Cerebellar cortex (tissue), 1 donor: ENCODE measurements around the gene FKBP1B.
A peak's percentile ranks its signal among the peaks of the same experiment; 100 is the strongest.
"Not testable (repeated sequence)": the region's sequence is repeated elsewhere in the genome, so short reads cannot be mapped to it uniquely, and the experiment has no call there.

Experiments
- DNase-seq: peaks from one replicate; pipeline ENCODE4 v3.0.0-alpha.2; 2015; ENCODE audit warnings: low spot score

FKBP1B gene

DNA sequence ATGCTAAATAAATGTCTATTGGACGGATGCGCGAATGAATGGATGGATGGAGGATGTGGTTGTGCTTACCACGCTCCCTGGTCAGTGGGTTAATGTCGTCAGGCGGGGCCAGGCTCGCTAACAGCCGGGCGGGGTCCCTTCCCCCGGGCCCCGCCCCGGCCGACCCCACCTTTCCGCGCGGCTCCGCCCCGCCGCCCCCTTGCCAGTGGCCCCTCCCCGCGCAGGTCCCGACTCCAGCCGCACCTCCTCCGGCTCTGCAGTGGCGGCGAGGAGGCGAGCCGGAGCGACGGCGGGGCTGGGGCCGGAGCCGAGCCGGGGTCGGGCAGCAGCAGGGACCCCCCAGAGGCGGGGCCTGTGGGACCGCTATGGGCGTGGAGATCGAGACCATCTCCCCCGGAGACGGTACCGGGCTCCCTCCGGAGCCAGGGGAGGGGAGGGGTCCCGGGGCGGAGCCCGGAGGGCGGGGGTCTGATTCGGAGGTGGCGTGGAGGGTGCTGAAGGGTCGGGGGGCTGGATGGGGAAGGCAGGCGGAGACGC, at the start of gene FKBP1B:
Gene FKBP1B (plus strand): TSS at position 257 of the 537 bp plus-strand sequence. CDS start 109 bp downstream, at position 366.
- peak; percentile 80 for DNase-seq

DNA sequence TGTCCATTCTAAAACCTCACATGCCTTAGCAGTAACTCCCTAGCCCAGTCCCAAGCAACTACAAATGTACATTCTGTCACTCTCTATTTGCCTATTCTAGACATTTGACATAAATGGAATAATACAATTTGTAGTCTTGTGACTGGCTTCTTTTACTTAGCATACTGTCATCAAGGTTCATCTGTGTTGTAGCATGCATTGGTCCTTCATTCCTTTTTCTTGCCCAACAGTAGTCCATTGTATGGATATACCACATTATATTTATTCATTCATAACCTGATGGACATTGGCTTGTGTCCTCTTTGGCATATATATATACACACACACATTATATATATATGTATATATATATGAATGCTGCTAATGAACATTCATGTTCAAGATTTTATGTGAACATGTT, 41.8 kb upstream of the FKBP1B start:
- DNase-seq = no peak

DNA sequence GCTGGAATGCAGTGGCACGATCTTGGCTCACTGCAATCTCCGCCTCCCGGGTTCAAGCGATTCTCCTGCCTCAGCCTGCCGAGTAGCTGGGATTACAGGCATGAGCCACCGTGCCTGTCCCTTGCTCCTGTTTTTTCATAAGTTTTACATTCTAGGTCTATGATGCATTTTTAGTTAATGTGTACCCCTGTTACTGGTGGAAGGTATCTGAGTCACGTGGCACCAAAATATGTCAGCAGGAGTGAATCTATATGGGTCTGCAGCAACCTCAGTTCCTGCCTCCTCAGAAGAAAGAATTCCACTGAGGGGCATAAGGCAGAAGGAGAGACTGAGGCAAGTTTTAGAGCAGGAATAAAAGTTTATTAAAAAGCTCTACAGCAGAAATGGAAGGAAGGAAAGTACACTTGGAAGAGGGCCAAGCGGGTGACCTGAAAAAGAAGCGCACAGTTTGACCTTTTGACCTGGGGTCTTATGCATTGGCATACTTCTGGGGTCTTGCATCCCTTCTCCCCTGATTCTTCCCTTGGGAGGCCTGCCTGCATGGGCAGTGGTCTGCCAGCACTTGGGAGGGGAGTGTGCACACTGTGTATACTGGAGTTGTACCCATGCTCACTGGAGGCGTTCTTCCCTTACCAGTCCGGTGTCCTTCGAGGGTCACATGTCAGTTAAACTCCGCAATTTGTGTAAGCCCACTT, 40.7 kb upstream of the FKBP1B start:
- DNase-seq = no peak

DNA sequence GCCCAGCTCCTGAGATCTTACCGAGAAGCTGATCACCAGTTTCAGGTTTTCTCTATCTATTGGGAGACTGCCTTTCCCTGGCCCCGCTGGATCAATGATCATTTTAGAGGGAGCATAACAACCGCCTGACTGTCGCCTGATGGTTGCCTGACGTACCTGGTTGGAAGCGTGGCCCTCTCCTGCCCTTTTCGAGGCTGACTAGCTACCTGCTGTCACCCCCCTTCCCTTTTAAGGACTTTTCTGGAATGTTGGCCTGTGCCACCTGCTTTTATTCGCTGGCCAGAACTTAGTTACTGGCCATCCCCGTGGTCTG, 40.2 kb upstream of the FKBP1B start:
- DNase-seq = no peak

DNA sequence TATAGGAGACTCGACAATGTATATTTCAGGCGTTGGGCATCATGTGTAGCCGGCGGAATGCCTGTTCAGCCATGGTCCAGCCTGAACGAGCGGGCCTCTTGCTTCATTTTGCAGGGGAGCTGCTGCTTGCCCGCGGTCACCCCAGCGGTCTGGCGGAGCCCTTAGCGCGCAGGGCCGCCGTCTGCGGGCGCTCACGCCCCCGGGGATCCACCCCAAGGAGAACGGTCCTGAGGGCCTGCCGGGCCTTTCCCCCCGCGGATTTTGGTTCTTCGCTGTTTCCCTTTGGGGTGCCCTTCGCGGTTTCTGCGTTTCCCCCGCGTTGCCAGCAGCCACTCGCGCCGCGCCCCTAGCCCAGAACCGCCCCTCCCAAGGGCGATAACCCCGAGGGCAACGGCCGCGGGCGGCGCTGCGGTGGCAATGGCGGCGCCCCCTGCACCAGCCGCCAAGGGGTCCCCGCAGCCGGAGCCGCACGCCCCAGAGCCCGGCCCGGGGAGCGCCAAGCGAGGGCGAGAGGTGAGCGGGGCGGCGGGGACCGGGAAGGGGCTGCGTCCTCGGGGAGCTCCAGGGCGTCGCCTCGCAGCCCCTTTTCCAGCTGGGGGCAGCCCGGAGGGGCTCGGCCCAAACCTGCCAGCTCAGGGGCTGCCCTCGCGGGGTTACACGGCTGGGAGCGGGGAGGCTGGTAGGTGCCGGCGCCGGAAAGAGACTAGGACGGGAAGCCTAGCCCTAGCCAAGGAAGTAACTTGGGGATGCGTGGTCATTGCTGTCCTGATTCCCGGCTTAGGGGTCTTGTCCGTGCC, 39.7 kb upstream of the FKBP1B start, which contains the start of gene MFSD2B:
Gene MFSD2B (plus strand): TSS at position 406 of the 797 bp plus-strand sequence. CDS start 12 bp downstream, at position 418.
- DNase-seq = no peak

DNA sequence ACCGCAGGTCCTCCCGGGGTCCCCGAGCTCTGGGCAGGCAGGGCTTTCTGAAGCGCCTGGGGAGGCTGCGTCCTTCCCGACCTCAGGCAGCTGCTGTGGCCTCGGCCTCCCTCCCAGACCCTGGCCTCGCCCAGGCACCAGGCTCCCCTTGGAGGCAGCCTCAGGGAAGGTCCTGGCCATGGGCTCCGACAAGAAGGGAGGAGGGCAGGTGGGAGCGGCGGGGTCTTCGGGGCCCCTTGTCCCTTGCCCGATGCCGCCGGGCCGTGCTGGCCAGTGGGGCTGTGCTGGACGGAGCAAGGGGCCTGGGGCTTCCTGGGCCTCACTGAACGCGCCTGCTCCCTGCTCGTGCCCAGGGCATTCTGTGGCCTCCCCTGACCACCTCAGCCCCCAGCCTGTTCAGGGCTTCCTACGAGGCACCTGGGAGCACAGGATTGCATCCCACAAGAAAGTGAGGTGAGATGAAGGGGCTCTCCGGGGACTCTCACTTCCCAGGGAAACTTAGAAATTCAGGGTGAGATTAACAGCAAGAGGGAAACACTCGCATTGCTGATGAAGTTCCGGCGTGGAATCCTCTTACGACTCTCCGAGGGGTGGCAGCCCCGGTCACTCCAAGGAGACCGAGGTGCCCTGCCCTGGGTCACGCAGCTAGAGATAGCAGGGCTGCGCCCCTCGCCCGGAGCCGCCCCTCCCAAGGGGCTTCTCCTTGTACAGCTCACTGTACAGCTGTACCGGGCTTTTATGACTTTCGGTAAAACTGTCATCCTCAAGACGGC, 38.9 kb upstream of the FKBP1B start:
- DNase-seq = no peak

DNA sequence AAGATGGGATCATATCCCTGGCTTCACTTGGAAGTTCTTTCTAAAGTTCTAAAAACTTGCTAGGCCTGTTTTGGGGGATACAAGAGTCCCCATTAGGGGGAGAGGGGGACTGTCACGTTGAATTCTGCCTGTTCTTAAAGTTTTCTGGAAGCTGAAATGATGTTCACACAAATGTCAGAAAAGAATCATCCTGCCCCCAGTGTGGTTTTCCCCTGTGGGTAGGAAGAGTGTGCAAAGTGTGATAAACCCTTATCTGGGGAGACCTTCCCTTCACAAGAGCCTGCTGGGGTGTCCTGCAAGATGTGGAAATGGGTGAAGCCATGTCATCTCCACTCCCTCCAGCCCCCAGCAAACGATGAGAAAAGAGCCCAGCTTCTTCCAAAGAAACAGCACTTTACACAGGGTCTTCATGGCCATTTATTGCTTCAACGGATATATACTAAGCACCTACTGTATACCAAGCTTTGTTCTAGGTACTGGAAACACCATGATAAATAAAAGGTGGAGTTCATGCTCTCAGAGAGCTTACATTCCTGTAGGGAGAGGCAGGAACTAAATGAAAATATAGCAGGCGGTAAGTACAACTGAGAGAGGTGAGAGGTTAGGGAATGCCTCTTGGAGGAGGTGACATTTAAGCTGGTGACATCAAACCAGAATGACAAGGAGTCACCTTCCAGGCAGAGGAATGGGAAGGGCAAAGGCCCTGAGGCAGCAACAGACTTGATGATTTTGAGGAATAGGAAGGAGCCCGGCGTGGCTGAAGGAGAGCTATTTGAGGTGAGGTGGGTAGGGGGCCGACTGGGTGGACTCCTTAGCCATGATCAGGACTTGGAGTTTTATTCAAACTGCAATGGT, 38.1 kb upstream of the FKBP1B start:
- no peak for DNase-seq

DNA sequence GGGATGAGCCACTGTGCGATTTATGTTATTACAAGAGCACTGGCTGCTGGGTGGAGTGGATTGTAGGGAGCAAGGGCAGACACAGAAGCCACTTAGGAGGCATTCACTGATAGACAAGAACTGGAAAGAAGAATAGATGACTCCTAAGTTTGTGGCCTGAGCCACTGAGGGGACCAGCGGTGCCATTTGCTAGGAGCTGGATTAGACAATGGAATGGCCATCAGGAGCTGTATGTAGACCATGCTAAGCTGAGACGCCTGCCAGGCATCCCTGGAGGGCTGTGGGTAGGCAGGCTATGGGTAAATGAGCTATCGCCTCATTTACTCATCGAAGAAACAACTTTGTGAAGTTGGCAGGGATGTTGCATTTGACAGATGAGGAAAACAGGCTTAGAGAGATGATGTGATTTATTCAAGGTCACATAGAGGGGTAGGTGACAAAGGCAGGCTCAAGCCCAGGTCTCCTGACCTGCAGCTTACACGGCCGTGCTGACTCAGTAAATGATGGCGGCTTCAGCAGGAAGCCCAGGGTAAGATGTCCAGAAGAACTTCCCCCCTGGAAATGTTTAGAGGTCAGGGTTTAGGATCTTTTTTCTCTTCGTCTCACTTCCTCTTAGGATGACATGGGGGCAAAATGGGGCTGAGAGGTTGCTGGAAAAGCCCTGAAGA, 36.9 kb upstream of the FKBP1B start:
- no peak for DNase-seq

DNA sequence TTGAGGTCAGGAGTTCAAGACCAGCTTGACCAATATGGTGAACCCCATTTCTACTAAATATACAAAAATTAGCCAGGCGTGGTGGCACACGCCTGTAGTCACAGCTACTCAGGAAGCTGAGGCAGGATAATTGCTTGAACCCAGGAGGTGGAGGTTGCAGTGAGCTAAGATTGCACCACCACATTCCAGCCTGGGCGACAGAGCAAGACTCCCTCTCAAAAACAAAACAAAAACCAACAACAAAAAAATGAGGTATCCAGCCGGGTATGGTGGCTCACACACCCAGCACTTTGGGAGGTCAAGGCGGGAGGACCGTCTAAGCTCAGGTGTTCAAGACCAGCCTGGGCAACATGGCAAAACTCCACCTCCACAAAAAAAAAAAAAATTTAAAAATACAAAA, 34.6 kb upstream of the FKBP1B start:
- not testable (repeated sequence) for DNase-seq

DNA sequence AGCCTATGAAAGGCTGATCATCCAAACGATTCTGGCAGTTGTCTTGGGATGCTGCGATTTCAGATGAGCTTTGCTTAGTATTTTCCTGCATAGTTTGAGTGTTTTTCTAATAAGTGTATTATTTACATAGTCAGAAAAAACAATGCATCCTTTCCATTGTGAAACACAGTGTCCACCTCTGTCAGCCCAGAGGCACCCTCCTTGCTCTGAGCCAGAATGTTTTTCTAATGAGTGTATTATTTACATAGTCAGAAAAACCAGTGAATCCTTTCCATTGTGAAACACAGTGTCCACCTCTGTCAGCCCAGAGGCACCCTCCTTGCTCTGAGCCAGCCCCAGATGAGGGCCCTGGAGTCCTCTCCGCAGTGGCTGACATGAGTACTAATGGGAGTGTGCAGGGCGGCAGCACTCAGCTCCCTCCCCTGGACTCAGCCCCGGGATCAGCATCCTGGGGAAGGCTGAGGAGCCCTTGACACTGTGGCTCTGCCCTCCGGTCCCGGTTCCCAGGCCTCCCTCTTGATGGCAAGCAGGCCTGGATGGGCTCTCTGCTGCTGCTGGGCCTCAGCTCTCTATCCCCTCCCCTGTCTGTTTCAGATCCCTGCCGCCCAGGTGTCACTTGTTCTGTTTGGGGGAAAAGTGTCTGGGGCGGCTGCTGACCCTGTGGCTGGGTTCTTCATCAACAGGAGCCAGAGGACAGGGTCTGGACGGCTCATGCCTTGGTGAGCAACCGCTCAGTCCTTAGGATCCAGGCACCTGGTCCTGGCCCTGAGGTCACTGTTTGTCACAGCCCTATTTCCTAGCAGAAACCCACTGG, 33.8 kb upstream of the FKBP1B start:
- DNase-seq = no peak

DNA sequence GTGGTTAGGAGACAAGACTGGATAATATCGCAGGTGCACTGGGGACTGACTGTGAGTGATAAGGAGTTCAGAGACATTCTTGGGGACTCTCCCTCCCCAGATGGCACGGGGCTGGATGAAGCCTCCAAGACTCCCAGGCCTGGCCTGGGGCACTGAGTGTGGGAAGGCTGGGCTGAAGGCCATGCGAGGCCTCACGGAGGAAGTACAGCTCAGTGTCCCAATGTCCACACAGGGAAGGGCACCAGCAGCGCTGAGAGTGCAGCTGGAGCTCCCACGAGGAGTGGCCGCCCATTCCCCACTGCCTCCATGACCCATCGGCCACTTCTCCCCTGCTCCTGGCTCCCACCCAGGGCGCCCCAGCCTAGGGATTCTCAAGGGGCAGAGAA, 33.2 kb upstream of the FKBP1B start:
- no peak for DNase-seq

DNA sequence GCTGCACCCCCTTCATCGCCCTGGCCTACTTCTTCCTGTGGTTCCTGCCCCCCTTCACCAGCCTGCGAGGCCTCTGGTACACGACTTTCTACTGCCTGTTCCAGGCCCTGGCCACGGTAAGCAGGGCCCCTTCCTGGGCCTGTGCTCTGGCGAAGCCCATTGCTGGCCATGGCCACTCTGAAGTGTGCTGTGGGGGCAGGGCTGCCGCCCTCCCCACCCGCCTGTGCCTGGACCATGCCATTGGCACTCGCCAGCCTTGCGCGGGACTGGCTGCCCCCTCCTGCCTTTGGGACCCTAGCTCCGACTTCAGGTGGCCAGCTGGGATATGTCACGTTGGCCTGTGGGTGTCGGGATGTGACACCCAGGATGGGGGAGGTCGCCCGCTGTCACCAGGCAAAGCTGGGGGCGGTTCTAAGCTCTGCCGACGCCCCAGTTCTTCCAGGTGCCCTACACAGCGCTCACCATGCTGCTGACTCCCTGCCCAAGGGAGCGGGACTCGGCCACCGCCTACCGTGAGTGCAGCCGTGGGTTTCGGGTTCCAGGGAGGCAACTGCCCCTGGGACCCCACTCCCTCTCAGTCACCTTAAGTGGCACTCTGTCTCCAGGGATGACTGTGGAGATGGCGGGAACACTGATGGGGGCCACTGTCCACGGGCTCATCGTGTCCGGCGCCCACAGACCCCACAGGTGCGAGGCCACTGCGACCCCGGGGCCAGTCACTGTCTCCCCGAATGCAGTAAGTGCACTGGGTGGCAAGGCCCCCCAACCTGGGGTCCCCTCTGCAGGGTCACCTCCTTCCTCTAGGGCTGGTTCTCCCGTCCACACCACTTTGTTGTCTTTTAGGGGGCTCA, 32.5 kb upstream of the FKBP1B start:
- no peak for DNase-seq

DNA sequence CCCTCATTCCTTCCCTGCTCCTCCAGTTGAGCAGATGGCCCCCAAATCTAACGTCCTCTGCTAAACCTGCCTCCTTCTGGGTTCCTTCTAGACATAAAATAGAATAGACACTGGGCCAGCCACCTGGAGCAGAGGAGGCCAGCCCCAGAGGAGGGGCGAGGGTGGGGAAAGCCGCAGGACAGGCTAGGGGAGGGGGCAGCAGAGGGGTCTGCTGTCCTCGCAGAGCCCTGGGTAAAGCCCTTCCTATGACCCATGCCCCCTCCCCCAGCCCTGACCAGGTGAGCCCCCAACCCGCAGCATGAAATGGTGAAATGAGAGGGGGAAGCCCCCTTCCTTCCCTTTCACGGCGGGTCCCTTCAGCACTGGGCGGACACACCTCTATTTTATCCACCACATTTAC, 31.8 kb upstream of the FKBP1B start:
- no peak for DNase-seq

DNA sequence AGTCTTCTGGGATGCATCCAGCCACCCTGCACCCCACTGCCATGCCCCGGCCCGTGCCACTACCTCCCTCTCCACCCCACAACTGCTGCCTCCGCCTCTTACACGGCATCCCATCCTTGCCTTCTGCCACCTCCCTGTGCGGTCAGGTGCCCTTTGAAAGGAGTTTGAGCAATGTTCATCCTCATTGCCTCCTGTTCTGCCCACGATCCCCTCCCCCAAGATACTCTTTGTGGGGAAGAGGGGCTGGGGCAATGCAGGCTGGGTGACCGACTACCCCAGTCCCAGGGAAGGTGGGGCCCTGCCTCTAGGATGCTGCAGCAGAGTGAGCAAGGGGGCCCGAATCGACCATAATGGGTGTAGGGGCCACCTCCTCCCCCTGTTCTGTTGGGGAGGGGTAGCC, 31.3 kb upstream of the FKBP1B start:
- DNase-seq = no peak

DNA sequence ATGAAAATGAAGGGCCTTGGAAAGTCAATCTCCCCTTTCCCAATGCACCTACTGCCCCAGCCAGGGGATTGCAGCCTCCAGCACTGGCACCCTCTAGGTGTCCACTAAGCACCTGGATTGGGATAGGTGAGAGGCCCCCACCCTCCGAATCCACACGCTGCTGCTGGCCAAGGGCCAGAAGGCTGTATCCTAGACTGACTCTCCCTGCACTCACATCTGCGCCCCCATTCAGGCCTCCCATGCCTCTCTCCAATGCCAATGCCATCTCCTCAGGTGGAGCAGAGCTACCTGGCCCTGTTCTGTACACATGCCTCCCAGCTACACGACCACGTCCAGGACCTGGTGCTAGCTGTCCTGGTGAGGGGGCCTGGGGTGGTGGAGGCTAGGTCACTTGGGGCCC, 29.8 kb upstream of the FKBP1B start:
- DNase-seq = no peak

DNA sequence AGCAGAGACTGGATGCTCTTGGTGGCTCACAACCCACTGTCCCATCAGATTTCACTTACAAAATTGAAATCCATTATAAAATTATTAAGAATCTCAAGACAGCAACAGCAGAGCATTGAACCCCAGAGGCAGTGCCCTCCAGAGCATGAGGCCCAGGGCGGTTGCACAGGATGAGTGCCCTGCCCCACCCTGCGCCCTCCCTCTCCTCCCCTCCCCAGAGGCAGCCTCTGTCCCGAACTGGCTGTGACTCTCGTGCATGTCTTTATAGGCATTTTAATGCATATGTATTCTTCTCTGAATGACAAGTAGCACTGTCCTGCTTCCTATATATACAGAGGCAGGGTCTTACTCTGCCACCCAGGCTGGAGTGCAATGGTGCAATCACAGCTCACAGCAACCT, 29.3 kb upstream of the FKBP1B start:
- DNase-seq = no peak

DNA sequence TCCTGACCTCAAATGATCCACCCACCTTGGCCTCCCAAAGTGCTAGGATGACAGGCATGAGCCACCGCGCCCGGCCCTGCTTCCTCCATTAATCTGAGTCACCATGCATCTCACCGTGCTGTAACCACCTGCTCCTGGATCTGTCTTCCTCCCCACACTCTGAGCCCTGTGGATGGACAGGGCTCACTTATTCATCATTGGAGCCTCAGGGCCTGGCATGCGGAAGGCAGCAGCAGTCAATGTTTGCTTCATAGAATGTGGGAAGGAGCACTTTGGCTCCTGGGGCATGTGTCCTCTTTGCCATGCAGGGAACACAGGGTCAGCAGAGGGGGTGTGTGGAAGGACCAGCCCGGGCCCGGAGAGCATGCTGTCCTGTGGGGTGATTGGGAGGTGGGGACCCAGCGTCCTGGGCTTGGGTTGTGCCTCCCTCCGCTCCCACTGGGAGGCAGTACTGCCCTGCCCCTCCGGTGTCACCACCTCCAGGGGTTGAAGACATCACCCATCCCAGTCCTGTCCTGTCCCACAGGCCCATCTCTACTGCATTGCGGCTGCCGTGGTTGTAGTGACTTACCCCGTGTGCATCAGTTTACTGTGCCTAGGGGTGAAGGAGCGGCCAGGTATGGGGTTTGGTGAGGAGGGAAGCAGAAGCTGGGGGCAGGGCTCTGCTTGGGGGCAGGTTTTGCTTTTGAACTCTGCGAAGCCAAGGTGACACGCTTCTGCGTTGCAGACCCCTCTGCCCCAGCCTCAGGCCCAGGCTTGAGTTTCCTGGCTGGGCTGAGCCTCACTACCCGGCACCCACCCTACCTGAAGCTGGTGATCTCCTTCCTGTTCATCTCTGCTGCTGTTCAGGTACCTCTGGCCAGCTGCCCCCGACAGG, 28.2 kb upstream of the FKBP1B start:
- peak; percentile 34 for DNase-seq

DNA sequence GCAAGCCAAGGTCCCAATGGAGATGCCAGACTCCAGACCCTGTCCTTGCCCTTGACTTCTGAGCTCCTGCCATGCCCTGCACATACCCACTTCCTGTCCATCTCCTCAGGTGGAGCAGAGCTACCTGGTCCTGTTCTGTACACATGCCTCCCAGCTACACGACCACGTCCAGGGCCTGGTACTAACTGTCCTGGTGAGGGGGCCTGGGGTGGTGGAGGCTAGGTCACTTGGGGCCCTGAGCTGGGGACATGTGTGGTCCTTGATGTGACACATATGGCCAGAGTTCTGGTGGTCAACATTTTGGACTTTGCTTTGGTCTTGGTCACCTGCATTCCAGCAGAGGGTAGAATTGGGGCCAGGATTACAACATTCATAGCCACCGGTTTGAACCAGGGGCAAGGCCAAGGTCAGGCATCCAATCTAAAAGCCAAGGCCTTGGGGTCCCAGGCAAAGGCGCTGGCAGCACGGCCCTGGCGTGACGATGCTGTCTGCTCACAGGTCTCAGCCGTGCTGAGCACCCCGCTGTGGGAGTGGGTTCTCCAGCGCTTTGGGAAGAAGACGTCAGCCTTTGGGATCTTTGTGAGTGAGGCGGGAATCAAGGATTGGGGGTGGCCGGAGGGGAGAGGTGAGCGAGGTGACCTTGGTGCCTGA, 27.1 kb upstream of the FKBP1B start:
- DNase-seq = no peak
